ENCODE data around the gene ORAI1.
A peak's percentile ranks its signal among the peaks of the same experiment; 100 is the strongest.
"Not testable (repeated sequence)": the region's sequence is repeated elsewhere in the genome, so short reads cannot be mapped to it uniquely, and the experiment has no call there.

Gene ORAI1

DNA sequence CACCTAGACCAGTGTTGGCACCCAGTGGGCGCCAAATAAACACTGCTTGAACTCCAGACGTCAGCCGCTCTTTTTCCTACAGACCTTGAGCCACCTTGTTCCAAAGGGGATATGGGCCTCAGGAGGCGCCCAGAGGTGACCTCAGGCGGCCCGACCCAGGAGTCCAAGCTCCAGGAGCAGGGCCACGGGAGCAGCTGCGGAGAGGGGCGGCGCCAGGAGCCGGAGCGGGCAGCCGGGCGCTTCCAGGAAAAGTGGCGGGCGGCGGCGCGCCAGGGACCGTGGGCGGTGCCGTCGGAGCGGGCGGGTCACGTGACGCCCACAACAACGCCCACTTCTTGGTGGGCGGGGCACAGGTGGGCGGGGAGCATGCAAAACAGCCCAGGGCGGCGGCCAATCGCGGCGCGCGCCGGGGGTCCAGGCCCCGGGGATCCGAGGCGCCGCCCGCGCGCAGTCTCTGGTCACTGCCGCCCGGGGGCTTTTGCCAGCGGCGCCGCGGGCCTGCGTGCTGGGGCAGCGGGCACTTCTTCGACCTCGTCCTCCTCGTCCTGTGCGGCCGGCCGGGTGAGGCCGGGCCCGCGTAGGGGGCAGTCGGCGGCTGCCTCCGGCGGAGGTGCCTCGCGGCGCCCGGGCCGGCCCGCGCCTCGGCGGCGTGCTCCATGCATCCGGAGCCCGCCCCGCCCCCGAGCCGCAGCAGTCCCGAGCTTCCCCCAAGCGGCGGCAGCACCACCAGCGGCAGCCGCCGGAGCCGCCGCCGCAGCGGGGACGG is at the start of gene ORAI1:
Gene ORAI1 (plus strand): TSS at position 444 of the 766 bp plus-strand sequence.
- peak; percentile 94 for DNase-seq (ENCODE audit: low read depth in 2 of 2)

DNA sequence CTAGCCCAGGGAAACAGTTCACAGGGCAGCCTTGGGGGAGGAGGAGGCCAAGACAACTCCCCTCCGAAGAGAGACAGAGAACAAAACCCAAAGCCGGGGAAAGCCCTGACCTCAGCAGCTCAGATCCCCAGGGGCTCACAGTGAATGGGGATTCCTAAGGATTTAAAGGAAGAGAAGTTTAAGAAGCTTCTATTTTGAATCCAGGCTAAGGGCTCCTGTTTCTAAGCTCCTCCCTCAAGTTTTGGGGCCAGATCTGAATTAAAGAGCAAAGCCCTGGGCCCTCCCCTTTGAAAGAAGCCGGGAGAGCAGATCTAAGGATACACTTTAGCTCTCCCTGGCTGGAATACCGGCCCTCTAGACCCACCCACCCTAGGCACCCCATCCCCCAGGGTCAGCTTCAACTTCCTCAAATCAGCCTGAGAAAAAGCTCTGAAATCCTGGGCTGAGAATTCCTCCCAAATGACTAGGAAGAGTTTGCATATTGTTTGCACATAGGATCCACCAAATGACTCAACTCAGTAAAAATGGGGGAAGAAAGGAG is 49.4 kb upstream of the ORAI1 start:
- DNase-seq (ENCODE audit: low read depth in 2 of 2): no peak

DNA sequence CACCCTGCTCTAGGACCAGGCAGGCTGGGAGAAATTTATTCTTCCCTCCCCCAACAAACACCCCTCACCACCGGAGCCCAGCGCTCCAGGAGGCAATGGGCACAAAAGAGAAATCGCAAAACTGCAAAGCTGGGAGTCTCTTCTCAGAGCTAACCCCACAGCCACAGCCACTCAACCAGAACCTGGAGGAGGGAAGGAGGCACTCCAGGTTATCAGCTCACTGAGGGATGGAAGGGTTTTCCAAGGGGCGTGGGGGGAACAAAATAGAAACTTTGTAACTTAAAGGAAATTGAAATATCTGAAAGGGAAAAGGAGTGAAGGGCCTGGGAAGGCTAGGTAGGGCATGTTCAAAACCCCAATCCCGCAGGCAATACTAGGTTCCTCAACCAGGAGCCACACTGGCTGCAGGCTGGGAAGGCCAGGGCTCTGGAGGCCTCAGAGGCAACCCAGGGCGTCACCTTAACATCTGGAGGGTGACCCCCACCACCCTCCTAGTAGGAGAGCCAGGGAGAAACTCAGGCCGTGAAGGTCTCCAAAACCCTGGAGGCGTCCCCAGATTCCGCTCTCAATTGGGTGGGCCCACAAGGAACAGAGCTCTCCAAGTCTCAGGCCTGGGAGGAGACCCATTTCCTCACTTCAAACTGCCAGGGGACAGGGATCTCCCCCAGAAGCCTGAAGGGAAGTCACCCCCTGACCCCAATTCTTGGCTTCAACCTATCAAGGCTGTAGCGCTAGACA is 48.7 kb upstream of the ORAI1 start:
- DNase-seq (ENCODE audit: low read depth in 2 of 2): no peak

DNA sequence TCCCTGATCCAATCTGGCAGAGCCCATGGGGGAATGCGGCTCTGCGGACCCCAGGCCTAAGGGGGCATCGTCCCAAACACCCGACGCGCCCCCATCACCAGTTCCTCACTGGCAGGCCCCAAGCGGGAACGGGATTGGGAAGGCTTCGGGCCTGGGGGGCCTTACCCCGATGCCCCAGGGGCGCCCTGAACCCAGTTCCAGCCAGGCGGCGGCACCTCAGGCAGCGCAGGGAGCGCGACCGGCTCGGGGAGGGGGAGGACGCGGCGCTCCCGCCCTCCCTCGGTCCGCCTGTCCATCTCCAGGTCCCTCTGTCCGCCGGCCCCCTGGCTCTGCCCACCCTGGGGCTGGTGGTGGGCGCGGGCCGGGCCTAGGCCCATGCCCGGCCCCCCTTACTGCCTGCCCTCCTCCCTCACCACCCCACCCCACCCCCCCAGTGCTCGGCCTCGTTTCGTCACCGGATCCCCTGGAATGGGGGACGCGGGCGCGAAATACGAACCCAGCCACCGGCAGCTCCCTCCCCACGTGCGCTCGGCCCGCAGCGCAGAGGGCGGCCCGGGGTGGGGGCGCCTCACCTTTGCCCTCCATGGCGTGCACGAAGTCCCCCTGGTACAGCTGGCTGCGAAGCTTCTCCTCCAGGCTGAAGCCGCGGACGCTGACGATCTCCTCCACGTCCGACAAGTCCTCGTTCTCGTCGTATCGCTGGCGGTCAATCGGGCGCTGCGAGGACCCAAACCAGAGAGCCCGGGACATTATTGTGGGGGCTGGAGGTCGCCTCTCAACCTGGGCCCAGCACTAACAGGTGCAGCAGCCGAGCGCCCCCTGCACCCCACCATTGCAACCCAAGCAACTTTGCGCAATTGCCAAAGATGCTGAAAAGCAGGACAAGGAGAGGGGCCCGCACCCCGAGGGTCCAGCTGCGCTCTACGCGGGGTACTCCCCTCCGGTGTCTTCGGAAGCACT is 47.8 kb upstream of the ORAI1 start:
- no peak for DNase-seq (ENCODE audit: low read depth in 2 of 2)

DNA sequence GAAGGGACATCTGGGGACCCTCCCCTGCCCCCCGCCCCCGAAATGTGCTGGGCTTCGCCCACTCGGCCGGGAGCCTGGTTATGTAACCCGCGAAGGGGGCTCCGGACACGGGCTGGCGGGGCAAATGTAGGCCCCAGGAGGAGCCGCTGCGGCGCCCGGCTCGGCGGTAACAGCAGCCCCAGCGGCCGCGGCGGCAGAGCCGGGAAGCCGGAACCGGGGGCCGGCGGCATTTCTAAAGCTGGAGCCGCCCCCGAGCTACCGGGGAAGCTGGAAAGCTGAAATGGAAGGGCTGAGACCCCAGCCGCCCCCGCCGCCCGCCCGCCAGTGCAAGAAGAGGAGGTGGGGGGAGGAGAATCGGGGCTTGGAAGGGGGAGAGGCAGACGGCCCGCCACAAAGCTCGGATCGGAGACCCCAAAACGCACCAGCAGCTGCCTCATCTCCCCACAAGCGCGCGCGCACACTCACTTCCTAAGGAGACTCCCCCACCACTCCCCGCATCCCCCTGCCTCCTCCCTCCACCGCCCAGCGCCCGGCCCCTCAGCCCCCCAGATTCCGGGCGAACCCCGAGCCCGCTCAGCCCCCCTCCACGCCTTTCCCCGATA is 47.0 kb upstream of the ORAI1 start:
- DNase-seq (ENCODE audit: low read depth in 2 of 2): no peak

DNA sequence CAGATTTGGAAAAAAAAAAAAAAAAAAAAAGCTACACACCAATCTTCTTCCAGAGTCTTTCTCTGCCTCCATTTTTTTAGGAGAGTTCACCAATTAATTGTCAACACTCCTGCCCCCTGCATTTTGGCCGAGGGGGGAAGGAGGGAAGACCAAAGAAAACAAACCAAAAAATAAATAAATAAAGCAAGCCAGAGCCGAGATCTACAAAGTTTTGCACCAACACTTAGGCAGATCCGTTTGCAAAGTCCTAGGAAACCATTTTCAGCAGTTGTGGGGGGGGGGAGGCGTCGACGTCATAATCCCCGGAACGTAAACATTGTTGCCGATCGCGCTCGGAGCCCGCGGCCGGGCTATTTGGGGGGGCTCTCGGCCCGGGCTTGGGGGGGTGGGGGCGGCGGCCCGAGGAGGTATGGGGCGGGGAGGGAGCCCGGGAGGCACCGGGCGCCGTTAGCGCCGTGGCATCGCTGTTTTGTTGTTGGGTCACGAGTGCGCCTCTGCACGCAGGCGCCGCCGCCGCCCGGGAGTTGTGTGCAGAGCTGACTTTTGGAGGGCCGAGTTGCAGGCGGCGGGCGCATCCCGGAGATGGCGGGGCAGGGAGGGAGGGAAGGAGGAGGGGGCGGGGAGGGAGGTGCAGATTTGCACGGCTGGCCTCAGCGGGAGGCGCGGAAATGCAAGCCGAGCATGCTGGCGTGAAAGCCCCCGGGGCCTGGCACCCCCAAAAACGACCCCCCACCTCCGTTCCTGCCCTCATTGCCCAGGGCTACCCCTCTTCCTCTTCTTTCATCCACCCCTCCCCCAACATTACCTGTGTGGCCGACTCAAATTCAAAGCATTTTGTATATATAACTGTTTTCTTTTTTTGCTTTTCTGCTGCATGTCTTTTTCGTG is 46.1 kb upstream of the ORAI1 start:
- peak; percentile 61 to 63 for DNase-seq (ENCODE audit: low read depth in 2 of 2)

DNA sequence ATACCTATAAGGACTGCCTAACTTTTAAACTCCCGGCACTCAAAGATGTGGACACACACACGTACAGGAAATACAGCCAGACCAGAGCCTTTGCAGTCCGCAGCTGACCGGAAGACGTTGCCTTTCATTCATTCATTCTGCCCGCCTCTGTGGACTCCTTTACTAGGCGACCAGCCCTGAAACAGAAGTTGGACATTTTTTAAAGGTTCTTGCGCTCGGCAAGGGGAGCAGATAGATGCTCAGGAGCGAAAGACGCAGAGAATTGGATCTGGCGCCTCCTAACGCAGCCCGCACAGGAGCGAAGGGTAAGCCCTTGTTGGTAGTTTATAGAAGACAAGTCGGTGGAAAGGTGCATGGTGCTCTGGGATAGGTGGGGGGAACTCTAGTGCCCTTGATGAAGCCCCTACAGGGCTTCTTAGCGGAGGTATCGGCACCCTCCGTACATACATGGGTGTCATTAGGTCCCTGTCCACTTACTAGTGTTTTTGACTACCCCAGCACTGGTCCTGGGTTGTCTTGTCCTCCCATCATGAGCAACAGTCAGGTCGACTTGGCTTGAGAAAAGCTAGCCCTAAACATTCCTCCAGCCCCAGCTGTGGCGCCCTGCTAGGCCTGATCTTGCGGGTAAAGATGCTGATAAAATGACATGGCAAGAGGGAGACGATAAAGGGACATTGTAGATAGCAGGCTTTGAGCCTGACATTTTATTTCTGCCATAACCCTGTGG is 45.2 kb upstream of the ORAI1 start, which contains the start of gene KDM2B:
Gene KDM2B (minus strand): TSS at position 65 of the 727 bp plus-strand sequence. CDS start 112 bp downstream, outside the sequence.
- DNase-seq (ENCODE audit: low read depth in 2 of 2): no peak

DNA sequence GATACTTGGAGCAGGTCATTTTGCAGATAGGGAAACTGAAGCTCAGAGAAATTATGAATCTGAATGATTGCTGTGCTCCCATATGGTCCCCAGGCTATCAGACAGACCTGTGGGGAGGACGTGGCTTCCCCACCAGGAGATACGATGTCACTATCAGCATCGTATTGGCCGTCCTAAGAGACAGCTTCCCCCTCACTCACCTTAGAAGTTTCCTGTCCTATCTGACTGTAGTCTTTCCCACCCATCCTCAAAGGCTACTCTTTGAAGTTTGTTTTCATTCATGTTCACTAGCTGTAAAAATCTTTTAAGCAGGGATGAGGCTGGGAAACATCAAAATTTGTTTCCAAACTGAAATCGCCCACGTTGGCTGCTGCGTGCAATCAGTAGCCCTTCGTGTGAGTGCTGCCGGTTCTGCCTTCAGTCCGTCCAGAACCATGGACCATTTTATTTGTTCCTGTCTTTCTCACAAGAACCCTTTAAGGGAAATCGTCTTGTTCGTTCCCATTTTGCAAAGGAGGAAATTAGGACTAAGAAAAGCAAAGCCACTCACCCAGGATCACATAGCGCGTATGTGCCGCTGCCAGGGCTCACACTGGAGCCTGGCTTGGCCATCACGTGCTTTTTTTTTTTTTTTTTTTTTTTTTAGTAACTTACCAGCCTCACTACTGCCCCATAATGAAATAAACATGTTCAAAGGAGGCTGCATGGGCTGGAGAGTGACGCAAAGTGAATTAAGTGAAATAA is 44.5 kb upstream of the ORAI1 start:
- DNase-seq (ENCODE audit: low read depth in 2 of 2): no peak

DNA sequence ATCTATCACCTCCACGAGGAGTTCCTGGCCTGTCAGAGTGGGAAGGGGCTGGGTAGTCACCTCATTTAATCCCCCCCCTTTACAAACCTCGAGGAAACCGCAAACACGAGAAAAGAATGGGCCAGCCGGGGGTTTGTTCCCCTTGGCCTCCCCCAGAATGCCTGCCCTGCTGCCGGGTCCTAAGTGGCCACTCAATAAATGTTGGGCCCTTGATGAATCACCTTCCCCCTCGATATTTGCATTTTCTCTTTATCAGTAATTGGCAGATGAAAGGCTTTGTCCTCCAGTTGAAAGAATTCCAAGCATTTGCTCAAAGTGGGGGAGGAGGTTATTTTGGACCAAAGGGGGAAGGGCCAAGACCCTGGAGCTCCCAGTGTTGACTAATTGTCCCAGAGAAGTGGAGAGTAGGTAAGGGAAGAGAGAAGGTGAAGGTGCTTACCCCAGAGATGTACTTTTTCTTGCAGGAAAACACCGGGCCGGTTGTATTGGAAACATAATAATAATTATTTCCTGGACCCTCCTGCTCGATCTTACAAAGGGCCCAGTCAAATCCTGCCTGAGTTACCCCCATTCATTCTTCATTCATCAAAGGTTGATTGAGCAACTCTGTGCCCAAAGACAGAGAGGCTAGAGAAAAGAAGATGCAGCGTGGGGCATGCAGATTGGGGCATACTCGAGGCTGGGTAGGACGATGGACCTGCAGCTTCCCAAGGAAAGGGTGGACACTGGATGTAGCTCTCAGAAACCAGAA is 43.6 kb upstream of the ORAI1 start:
- DNase-seq (ENCODE audit: low read depth in 2 of 2): no peak

DNA sequence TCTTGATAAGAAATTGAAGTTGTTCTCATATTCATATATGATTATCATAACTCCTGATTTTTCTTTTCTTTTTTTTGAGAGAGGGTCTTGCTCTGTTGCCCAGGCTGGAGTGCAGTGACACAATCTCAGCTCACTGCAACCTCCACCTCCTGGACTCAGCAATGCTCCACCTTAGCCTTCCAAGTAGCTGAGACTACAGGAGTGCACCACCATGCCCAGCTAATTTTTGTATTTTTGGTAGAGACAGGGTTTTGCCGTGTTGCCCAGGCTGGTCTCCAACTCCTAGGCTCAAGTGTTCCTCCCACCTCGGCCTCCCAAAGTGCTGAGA is 43.0 kb upstream of the ORAI1 start:
- DNase-seq (ENCODE audit: low read depth in 2 of 2): not testable (repeated sequence)

DNA sequence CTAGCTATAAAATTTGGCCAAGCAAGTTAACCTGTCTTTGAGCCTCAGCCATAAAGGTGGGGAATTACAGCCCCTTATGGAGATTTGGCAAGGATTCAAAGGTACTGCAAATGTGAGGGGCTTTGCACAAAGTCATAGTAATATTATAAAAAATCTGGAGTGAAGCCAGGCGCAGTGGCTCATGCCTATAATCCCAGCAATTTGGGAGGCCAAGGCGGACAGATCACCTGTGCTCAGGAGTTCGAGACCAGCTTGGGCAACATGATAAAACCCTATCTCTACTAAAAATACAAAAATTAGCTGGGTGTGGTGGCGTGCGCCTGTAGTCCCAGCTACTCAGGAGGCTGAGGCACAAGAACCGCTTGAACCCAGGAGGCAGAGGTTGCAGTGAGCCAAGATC is 41.4 kb upstream of the ORAI1 start:
- DNase-seq (ENCODE audit: low read depth in 2 of 2): not testable (repeated sequence)

DNA sequence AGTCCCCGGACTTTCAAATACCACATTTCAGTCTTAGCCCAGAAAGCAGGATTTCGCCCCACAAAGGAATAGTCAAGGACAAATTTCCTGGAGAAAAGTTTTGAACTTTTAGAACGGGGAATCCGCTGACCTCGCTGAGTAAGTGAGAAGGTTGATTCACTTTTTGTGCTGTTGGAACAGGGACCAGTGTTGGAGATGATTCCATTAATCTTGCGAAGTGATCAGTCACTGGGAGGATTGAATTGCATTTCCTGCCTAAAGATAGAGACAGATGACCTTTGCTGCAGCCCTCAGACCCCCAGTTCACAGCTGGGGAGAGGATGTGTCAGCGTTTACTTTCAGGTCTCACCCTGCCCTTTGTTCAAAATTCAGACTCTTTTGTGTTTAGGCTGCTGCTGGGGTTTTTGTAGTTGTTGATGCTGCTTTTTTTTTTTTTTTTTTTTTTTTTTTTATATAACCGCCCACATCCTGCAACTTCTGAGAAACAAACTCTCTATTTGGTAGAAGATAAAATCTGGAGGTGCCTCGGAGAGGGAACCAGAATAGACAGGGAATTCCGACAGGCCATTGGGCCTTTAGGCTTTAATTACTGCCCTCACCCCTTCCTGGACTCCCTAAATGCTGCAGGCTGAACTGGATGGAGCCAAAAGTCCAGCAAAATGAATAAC is 35.7 kb upstream of the ORAI1 start:
- DNase-seq (ENCODE audit: low read depth in 2 of 2): peak; percentile 24 to 47

DNA sequence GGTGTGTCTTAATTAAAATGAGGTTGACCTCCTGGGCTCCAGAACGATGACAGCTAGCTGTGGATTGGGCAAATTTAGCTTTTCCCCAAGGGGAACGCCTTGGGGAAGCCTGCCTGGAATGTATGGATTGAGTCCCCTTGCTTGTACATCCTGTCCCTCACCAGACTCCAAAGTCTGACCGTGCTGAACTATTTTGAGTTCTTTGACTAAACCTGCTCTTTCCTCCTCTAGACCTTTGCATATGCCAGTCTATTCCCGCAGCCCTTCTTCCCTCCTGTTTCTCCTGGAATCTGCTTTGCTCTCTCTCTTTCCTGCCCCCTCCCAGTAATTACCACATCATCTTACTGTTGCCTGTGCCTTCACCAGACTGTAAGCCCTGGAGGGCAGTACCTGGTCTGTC is 34.0 kb upstream of the ORAI1 start:
- no peak for DNase-seq (ENCODE audit: low read depth in 2 of 2)

DNA sequence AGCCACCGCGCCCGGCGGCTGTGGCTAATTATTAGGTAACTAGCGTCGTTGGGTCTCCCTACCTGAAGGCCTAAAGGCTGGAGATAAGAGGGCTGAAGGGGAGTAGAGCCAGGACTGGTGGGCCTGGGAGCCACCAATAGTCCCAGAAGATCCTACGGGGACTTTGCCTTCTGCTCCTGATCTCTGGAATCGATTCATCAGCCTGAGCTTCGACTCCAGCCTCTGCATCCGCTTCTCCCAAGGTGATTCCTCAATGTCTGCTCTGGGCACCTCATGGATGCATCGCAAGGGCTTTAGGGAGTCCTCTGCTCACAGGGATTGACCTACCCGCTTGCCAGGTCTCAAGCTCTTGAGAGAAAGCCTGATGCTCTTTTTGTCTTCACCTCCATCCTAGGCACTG is 30.8 kb upstream of the ORAI1 start:
- DNase-seq (ENCODE audit: low read depth in 2 of 2): no peak

DNA sequence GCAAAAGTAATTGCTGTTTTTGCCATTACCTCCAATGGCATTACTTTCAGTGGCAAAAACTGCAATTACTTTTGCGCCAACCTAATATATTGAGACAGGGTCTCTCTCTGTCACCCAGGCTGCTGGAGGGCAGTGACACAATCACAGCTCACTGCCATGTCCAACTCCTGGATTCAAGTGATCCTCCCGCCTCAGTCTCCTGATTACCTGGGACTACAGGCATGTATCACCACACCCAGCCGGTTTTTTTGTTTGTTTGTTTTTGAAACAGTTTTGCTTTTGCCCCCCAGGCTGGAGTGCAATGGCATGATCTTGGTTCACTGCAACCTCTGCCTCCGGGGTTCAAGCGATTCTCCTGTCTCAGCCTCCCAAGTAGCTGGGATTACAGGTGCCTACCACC is 29.8 kb upstream of the ORAI1 start:
- DNase-seq (ENCODE audit: low read depth in 2 of 2): no peak

DNA sequence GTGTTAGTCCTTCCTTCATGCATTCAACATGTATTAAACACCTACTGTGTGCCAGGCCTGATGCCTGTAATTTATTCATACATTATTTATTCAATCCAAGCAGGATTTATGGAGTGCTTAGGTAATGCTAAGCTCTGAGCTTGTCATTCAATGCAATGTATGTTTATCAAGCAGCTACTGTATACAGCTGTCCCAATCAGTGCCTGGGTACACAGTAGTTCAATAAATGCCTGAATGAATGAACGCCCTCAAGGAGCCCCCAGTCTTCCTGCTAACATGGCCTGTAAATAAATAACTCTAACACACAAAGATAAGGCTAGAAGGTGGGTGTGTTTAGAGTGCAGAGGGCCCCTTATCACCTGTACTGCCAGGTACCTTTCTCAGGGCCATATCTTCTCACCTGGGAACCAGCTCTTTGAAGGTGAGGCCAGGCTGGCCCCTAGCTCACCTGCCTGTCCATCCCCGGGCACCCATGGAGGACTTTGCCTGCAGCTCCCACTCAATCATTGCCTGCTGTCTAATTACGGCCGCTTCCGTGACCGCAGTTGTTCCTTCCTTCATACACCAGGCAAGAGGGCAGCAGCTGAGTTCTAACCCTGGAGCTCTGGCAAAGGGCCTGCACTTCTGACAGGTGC is 25.5 kb upstream of the ORAI1 start:
- no peak for DNase-seq (ENCODE audit: low read depth in 2 of 2)

DNA sequence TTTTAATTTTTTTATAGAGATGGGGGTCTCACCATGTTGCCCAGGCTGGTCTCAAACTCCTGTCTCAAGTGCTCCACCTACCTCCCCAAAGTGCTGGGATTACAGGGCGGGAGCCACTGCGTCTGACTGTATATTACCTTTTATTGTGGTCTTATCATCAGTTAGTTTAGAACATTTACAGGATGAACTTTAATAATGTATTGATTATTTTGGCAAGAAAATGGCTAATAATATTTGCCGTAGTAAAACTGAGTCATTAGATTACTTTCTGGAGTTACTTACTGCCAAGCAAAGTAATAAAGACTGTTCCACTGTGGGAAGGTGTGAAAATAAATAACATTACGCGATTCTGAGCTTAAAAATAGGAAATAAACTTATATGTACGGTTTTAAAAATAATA is 23.6 kb upstream of the ORAI1 start:
- DNase-seq (ENCODE audit: low read depth in 2 of 2): no peak
